Adrenal gland (tissue), 5 donors: ENCODE measurements around the gene TMCC2.

Experiments used
- CTCF ChIP-seq, 6 experiments: fragments of 450-650 bp in 4 of 6; fragments of 200-600 bp in 2 of 6; sonication (generic) in 1 of 6; IDR thresholded peaks; 1 replicate in 5 of 6; 2 replicates in 1 of 6; pipeline versions ENCODE4 v1.5.1 to v1.8.0; 2016 to 2021; ENCODE audit warnings: antibody characterized with exemption in 6 of 6, mild to moderate bottlenecking in 2 of 6, moderate library complexity in 1 of 6
- POLR2A ChIP-seq, 2 donors: fragments of 450-650 bp; IDR thresholded peaks; one replicate each; pipeline ENCODE4 v1.6.1; 2017; ENCODE audit warnings: antibody characterized with exemption in 2 of 2, mild to moderate bottlenecking in 2 of 2, moderate library complexity in 1 of 2
- donor health status: DM: no; HTN: no; CAD: no.

DNA sequence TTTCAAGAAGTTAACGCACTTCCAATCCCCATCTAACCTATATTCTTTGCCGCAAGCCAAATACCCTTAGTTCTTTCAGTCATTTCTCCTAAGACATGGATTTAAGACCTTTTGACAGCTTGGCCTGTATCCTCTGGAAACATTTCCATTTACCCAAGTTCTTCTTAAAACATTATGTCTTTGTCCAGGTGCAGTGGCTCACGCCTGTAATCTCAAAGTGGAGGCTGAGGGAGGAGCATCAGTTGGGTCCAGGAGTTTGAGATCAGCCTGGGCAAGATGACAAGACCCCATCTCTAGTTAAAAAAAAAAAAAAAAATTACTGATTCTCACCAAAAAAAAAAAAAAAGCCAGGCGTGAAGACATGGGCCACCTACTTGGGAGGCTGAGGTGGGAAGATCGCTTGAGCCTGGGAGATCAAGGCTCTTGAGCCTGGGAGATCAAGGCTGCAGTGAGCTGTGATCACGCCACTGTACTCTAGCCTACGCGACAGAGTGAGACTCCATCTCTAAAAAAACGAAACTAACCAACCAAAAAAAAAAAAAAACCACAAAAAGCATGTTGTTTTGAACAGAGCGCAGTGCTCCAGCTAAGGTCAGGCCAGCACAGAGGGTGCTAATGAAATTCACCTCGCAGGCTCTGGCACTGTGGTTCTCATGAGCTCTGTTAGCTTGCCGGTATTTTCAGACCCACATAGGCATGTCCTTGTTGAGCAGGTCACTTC lies 57.8 kb downstream of the TMCC2 start:
- TF ChIP-seq CTCF (IDR thresholded peaks at IDR 0.05) (no peak), POLR2A (IDR thresholded peaks at IDR 0.05) (no peak)
